Kidney (tissue), 14 donors: ENCODE results near the gene LINGO3. TPM values are rescaled to one million over a fixed set of nuclear protein-coding genes. Genes with fewer than 3 reads are reported as not detected.

Experiments used
- DNase-seq, 5 donors: peaks; one replicate each; pipeline ENCODE4 v3.0.0-alpha.2; 2013 to 2020
- FAIRE-seq: peaks from 2 replicates; lab custom pipeline; 2012; peaks lifted over from hg19 to GRCh38; lab: Jason Lieb, UNC
- H3K27ac ChIP-seq, 2 donors: one replicate each; pipeline ENCODE4 v1.7.0; 2013; ENCODE audit warnings: low read depth in 2 of 2, low read length in 2 of 2, inconsistent platforms in 1 of 2
- H3K27me3 ChIP-seq: one replicate; pipeline ENCODE4 v1.7.1; 2013; ENCODE audit warnings: low read length, inconsistent platforms; ENCODE audit not compliant: control insufficient read depth, insufficient read depth
- H3K36me3 ChIP-seq, 3 donors: one replicate each; pipeline versions ENCODE4 v1.7.0 to v1.7.1; 2013; ENCODE audit warnings: low read length in 3 of 3, control low read depth in 1 of 3, inconsistent platforms in 1 of 3; ENCODE audit not compliant: insufficient read depth in 3 of 3, control insufficient read depth in 2 of 3
- H3K4me1 ChIP-seq, 3 donors: one replicate each; pipeline versions ENCODE4 v1.7.0 to v1.7.1; 2013; ENCODE audit warnings: low read length in 3 of 3, inconsistent platforms in 1 of 3, low read depth in 1 of 3; ENCODE audit not compliant: control insufficient read depth in 2 of 3, insufficient read depth in 2 of 3
- H3K4me3 ChIP-seq, 3 donors: one replicate each; pipeline versions ENCODE4 v1.7.0 to v1.8.1; 2013; ENCODE audit warnings: low read length in 3 of 3, control low read depth in 1 of 3, inconsistent platforms in 1 of 3
- H3K9ac ChIP-seq, 3 donors: one replicate each; pipeline versions ENCODE4 v1.7.0 to v1.7.1; 2013; ENCODE audit warnings: low read length in 3 of 3, control low read depth in 1 of 3, inconsistent platforms in 1 of 3
- H3K9me3 ChIP-seq, 3 donors: one replicate each; pipeline versions ENCODE4 v1.7.0 to v1.7.1; 2013; ENCODE audit warnings: low read length in 3 of 3, control low read depth in 1 of 3, inconsistent platforms in 1 of 3; ENCODE audit not compliant: control insufficient read depth in 2 of 3, insufficient read depth in 1 of 3
- intact Hi-C: fragments of 100-400 bp; cut with DNase I; formaldehyde crosslinking; loops from one replicate; pipeline ENCODE4 v1.11.1; 2022
- polyA plus RNA-seq: library from polyadenylated mRNA; stranded (reverse); fragments of 350-450 nt; fragmentation: Illumina TruSeq; extraction: RNeasy Lipid Tissue Mini Kit (QIAGEN cat#74804); gene quantifications from one replicate; pipeline ENCODE4 v1.2.3, GENCODE V29; 2014; ENCODE audit warnings: low read depth, low replicate concordance; ENCODE audit not compliant: insufficient read depth
- total RNA-seq: library from RNA; stranded (reverse); fragmentation: NEBNext Ultra II Directional; extraction: Animal tissue kit (Norgen Biotek cat#: 25700); gene quantifications from one replicate; pipeline ENCODE4 v1.2.1, GENCODE V29; 2021
- TF ChIP-seq, protein P1 (sequence below): IDR thresholded peaks from 3 replicates; pipeline ENCODE4 v1.5.1; 2012; ENCODE audit warnings: mild to moderate bottlenecking, moderate library complexity, borderline replicate concordance; ENCODE audit not compliant: insufficient read depth; ENCODE audit errors: extremely low read depth
- donor health status: control.
- donor health status: control.
- donor health status: control.
- donor health status: control.
- donor health status: control.
- donor health status: DM: yes; HTN: yes; CAD: no.
- donor health status: Normal renal cell carcinoma (clear cell type).

Gene LINGO3
- total and polyA plus RNA-seq, 2 donors from 2014 or later: 0.09 TPM; not detected in 1

DNA sequence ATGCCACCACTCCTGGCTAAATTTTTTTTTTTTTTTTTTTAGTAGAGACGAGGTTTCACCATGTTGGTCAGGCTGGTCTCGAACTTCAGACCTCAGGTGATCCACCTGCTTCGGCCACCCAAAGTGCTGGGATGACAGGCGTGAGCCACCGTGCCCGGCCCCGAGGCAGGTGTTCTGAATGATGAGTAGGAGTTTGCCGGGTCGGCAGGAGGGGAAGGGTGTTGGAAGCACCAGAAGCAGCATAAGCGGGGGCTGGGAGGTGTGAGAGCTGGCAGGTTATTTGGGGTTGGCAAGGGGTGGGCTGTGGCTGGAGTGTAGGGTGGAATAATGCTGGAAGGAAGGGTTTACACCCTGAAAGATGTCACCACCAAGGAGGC, 22.3 kb upstream of the LINGO3 start:
- no peaks in the 10 kb centered on the region for H3K9me3 ChIP-seq
- H3K36me3 ChIP-seq: no peaks in the 10 kb centered on the region
- intact Hi-C loops: no loop called here
- no peak overlapping the region for H3K4me3 ChIP-seq
- TF ChIP-seq, protein P1, sequence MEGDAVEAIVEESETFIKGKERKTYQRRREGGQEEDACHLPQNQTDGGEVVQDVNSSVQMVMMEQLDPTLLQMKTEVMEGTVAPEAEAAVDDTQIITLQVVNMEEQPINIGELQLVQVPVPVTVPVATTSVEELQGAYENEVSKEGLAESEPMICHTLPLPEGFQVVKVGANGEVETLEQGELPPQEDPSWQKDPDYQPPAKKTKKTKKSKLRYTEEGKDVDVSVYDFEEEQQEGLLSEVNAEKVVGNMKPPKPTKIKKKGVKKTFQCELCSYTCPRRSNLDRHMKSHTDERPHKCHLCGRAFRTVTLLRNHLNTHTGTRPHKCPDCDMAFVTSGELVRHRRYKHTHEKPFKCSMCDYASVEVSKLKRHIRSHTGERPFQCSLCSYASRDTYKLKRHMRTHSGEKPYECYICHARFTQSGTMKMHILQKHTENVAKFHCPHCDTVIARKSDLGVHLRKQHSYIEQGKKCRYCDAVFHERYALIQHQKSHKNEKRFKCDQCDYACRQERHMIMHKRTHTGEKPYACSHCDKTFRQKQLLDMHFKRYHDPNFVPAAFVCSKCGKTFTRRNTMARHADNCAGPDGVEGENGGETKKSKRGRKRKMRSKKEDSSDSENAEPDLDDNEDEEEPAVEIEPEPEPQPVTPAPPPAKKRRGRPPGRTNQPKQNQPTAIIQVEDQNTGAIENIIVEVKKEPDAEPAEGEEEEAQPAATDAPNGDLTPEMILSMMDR: no peak
- H3K4me1 ChIP-seq: peaks cover 0 to 44% (median 21%) of the 10 kb centered on the region in 3 donors
- H3K27ac ChIP-seq: peak overlapping the region in 1 of 2 donors; percentile 22
- peak overlapping the region in 1 of 3 donors; percentile 7 for H3K9ac ChIP-seq
- no peaks in the 10 kb centered on the region for H3K27me3 ChIP-seq
- DNase-seq: peak in 1 of 5 donors; percentile 57
- no peak for FAIRE-seq

DNA sequence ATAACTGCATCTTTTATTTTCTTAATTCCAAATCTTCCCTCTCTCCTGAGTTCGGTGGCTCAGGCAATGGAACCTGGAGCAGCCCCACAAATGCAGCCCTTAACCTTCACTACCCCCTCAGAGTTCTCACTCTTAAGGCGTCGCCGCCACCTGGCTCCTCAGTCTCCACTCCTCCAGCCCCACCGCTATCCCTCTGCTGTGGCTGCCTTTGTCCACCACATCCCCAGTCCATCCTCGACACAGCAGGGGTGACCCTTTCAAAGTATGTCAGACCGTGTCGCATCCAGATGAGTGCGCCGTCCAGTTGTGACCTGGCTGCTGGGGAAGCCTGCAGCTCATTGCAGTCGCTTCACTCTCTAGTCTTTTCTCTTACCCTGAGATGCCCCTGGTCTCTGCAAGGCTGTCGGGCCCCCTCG, 21.6 kb upstream of the LINGO3 start:
- peak overlapping the region in 2 of 3 donors; percentile 6 to 78 for H3K9ac ChIP-seq
- peak in 1 of 5 donors; percentile 57 for DNase-seq
- peak overlapping the region; percentile 46 to 97 (median 87) for H3K4me3 ChIP-seq
- H3K27me3 ChIP-seq: no peaks in the 10 kb centered on the region
- TF ChIP-seq, protein P1: no peak
- H3K27ac ChIP-seq: no peak overlapping the region
- H3K4me1 ChIP-seq: peaks cover 0 to 44% (median 21%) of the 10 kb centered on the region in 3 donors
- FAIRE-seq: no peak
- H3K36me3 ChIP-seq: no peaks in the 10 kb centered on the region
- intact Hi-C loops: no loop called here
- H3K9me3 ChIP-seq: no peaks in the 10 kb centered on the region

DNA sequence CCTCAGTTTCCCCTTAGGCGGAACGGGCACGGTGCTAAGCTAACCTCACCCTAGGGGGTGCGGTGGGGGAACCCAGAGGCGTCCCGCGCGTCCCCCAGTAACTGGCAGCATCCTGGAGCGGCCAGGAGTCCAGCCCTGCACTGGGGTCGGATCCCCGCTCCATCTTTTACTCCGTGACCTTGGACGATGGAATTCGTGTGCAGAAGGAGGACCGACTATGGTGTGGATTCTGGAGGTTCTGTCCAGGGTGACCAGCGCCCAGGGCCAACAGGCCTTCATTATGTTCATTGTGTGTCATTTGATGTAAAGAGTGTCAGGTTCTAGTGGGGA, 21.2 kb upstream of the LINGO3 start:
- Histone ChIP-seq H3K4me3 (peak overlapping the region; percentile 46 to 97 (median 87)), H3K9ac (peak overlapping the region; percentile 6 to 94 (median 78)), H3K27me3 (no peaks in the 10 kb centered on the region), H3K9me3 (no peaks in the 10 kb centered on the region), H3K36me3 (no peaks in the 10 kb centered on the region), H3K27ac (no peak overlapping the region), H3K4me1 (peaks cover 0 to 44% (median 21%) of the 10 kb centered on the region in 3 donors)
- DNase-seq (no peak), FAIRE-seq (no peak)
- TF ChIP-seq, protein P1: no peak
- intact Hi-C loops: no loop called here
